ENCODE results near the gene ZC3HAV1.

DNA sequence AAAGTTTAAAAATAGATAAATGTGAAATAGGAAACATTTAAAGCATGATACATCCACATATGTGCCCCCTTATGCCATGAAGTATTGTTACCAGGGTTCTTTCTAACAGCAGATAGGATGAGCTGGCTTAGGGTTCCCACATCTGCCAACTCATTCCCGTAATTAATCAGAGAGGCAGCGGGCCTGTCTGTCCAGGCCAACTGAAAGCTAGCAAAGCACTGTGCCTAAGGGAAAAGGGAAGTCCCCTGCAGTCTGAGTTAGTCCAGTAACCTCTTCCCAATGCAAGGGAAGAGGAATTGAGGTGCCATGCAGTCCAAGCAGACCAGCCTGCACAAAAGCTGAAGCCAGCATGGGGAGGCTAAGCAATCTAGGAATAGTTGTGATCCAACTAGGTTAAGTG, 55.4 kb downstream of the ZC3HAV1 start:
- TF ChIP-seq, protein P1, sequence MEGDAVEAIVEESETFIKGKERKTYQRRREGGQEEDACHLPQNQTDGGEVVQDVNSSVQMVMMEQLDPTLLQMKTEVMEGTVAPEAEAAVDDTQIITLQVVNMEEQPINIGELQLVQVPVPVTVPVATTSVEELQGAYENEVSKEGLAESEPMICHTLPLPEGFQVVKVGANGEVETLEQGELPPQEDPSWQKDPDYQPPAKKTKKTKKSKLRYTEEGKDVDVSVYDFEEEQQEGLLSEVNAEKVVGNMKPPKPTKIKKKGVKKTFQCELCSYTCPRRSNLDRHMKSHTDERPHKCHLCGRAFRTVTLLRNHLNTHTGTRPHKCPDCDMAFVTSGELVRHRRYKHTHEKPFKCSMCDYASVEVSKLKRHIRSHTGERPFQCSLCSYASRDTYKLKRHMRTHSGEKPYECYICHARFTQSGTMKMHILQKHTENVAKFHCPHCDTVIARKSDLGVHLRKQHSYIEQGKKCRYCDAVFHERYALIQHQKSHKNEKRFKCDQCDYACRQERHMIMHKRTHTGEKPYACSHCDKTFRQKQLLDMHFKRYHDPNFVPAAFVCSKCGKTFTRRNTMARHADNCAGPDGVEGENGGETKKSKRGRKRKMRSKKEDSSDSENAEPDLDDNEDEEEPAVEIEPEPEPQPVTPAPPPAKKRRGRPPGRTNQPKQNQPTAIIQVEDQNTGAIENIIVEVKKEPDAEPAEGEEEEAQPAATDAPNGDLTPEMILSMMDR (IDR thresholded peaks at IDR 0.05; ENCODE audit: borderline replicate concordance, extremely low read depth, low read length, poor library complexity, severe bottlenecking), result no peak
- TF ChIP-seq EZH2 (IDR thresholded peaks at IDR 0.05; ENCODE audit: borderline replicate concordance, low read depth, low read length, severe bottlenecking), result no peak
